Stimulated activated CD4-positive, alpha-beta T cell treated with anti-CD3 and anti-CD28 coated beads, Interleukin-1b, Interleukin-23, amount 100 ng/mL, for 1 hour (primary cell): Measurements from ENCODE around the gene CADPS2.

Source experiments
- DNase-seq, 2 donors: peaks; one replicate each; pipeline ENCODE4 v3.0.0-alpha.2; 2020; ENCODE audit warnings: low read depth in 2 of 2

Gene CADPS2

DNA sequence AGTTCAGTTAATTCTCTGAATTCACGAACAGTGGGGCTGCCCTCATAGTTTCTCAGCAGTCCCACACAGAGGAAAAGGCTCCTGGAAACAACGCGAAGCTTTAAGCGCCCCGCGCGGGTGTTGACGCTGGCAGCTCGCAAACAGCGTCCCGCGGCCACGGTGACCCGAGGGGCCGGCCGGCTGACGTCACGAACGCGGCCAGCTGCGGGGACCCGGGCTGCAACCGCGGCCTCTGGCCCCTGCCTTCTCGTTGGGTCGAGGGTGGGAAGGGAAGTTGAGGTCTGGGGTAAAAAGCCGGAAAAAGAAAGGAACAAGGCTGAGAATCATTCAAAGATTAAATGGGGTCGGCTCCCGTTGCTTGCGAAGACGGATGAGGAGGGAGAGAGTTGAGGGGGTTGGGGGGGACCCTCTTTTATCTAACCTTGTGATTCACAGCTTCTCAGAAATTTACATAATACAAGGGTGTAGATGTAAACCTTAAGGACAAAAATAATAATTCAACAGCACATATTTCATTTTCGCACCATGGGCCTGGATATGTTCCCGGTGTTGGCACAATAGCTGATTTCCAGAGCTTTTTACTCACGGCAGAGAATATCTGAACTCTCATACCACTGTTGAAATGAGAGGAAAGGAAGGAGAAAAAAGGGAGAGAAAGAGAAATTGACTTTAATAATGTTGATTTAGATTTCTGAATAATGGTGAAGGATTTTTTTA lies 574.4 kb downstream of the CADPS2 start:
- no peak for DNase-seq

DNA sequence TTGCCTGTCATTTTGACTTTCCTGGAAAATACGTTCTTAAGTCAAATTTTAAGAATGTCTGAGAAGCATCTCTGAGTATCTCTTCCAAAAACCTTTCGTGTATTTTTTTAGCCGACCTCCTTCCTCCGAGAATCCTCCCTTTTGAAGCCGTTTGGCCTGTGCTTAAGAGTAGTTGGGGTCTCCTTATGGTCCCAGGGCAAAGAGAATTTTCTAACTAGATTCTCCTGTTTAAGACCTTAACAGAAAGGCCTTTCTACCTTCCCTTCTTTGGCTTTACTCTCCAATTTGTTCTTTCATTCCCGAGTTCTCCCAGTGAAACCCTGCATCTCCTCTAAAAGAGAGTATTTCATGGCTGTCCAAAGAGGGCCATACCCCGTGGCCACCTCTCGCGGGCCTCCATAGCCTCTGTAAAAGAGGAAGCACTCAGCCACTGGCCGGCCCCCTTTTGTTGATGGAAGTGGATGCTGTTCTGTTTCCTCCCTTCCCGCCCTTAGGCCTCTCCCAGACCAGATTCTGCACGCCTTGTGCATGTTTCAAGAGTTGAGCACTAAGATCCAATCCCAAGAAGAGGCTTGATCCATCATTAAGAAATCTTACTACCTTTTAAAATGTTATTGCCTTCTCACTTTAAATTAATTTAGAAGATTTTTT lies 575.1 kb downstream of the CADPS2 start:
- DNase-seq = no peak

DNA sequence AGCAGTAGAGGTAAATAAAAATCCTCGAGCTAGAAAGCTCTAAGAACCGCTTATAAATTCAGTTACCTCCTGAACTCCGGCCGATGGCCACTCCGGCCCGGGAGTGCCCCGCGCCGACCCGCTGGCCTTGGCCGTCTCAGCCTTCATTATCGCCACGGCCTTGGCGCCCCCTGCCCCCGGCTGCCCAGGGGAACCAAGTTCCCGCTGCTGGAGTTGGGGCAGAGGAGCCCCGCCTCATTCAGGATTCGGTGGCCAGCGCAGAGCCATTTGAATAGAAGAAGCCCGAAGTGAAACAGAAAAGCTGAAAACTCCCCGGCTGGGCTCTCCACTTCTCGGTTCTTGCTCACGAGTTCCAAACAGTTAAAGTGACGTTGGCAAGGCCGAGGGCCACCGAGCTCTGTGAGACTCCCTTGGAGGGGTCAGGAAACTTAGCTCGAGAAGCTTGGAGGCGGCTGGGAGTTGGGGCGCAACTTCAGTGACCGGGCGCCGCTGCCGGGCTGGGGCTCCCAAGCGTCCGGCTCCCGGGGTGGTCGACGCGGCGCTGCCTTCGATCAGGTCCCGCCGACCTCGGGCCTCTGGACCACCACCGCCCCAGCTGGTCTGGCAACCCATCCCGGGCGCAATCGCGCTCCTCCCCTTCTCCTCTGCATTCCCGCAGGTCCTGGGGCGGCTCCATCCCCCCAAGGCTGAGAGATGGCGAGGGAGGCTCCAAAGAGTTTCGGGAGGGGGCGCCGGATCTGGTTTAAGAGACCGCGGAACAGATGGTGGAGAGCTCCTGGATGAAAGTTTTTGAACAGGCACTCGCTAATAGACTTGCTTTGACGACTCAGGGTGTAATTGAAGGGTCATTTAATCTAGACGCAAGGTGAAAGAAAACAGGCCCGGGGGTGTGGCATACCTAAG lies 575.9 kb downstream of the CADPS2 start:
- DNase-seq = no peak

DNA sequence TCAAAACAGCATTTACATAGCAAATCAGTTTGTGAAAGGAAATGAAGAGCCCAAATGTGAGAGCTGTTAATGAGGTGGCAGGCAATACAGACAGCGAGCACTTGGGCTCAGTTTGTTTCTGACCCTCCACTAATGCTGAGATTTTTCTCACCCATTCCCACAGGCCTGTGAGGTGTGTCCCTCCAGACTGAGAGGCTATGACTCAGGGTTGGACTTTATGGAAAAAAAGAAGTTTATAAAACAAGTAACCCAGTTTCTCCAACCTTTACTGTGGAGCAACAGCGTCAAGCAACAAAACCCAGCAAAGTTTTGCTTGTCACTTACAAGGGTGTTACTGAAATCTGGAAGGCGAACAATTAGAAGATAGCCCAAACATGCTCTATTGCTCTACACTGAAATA lies 576.8 kb downstream of the CADPS2 start:
- DNase-seq = no peak

DNA sequence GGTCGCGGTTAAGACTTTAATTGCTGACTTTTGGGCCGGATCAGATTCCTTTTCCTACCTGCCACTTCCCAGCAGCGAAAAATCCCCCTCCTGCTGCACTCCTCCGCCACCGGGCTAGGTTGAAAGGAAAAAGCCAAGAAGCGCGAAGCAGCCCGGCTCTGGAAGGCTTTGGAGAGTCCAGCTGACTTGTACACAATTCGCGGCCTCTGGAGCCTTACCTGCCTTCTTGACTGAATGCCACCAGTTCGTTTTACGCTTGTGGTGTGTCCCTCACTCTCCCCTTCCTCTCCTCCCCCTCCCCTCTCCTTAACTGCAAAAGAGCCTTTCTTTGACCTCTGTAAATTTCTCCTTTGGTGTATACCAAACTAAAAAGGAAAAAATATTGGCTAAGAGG lies 579.0 kb downstream of the CADPS2 start:
- DNase-seq = no peak

DNA sequence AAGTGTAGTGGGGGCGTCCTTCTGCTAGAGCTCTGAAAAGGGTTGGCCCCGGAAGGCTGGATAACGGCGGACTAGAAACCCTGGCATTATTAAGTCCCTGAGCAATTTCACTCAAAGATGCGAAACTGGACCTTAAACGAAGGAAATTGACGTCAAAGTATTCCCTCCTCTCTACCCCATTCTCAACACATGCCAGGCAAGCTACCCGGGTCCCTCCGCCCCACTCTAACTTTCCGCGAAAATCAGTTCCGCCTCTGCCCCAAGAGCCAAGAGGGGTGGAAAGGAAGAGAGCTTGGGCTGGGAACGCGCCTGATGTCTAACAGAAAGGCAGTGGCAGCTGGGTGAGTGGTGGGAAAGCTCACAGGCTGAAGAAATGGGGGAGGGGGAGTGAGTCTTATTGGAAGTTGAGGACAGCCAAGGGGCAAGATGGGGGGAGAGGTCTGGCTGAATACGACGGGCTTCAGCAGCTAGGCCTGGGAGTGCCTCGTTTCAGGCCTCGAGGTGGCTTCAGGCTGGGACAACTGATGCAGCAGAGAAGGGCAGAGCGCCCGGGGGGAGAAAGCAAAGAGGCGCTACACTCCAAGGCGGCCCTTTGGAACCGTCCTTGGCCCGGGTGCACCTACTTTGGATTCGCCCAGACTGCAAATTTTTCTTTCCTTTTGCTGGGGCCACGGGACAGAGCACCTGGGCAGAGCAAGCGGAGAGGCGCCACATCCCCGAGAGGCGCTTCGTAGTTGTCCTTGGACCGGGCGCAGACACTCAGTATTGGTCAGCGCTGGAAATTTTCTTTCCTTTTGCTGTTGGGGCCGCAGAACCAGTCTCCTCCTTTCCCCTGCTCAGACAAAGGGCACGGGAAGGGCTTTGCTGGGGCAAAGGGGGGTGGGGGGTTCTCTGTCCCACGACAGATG lies 579.7 kb downstream of the CADPS2 start:
- DNase-seq = no peak

DNA sequence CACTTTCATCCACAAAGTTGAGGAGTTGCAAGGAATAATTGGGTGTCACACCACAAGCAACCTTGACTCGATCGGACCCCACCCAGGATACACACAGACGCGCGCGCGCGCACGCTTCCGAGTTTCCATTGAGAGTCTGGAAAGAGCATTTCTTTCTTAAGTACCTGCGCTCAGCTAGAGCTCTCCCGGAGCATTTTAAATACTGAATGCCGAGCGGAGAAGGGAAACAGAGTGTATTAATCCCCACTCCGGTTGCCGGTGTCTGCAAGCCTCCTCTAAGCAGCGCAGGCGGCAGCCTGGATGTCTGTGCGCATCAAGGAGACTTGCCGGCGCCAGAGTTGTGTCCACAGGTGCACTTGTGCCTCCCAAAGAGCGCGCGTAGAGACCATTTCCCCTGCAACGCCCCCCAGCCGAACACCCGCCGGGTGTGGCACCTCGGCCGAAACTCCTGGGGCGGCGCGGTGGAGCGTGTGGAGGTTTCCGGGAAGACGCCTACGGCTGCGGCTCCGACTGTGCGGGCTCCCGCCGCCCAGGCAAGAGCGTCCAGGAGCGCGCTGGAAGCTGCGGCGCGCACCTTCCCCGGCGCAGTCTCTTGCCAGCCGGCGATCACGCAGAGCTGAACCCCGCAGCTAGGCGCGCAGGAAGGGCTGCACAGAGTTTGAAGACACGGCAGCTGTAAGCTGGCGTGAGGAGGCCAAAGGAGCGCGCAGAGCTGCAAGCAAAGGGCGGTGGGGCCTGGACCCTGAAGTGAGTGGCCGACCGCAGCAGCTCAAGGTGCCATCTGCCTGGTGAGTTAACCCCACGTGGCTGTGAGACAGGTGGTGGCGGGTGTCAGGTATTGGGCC lies 580.6 kb downstream of the CADPS2 start:
- DNase-seq = no peak

DNA sequence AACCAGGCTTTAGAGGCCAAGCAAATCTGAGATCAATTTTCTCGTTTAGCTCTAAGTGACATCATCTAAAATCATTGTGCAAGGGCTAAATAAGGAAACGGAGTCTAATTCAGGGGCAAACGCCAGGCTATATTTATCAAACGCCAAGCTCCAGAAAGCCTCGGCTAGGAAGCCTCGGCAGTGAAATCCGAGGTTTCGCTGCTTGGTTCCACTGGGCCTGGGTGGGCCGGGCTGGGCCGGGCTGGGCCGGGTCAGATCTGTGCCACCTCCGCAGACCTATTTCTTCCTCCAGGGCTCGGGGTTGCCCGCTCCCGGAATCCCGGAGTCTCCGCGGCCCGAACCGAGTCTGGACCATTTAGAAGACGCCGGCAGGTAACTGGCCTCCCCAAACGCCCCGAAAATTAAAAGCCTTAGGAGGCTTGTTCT lies 581.3 kb downstream of the CADPS2 start:
- no peak for DNase-seq

DNA sequence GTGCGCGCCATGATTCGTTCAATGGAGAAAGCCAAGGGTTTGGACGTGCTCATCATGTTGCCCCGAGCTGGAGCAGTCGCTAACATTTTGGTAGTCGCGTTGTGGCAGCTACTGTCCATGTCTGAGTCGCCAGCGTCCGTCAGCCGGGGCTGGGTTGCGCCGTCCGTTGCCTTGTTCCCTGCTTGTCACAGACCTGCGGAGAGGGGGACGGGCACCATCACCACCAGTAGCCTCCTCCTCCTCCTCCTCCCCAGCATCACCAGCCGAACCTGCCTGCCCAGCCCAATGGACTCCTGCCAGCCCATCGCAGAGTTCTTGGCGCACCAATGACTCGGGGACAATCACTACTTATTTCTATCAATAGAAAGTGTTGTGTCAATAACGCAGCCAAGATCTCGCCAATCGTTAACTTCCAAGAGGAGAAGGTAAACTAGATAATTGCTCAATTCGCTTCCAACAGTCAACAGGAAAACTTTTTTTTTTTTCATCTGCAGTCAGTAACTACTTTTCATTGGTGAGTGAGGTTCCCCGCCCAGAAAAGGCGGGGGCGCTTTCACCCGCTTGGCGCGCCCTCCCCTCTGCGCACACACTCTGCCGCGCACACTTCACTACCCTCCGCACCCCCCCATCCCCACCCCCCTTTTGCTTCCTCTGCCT lies 581.8 kb downstream of the CADPS2 start, which contains the start of gene FEZF1:
FEZF1 (minus strand) TSS at position 432 of the 657 bp plus-strand sequence; CDS start at position 119, 313 bp downstream.
- DNase-seq = no peak

DNA sequence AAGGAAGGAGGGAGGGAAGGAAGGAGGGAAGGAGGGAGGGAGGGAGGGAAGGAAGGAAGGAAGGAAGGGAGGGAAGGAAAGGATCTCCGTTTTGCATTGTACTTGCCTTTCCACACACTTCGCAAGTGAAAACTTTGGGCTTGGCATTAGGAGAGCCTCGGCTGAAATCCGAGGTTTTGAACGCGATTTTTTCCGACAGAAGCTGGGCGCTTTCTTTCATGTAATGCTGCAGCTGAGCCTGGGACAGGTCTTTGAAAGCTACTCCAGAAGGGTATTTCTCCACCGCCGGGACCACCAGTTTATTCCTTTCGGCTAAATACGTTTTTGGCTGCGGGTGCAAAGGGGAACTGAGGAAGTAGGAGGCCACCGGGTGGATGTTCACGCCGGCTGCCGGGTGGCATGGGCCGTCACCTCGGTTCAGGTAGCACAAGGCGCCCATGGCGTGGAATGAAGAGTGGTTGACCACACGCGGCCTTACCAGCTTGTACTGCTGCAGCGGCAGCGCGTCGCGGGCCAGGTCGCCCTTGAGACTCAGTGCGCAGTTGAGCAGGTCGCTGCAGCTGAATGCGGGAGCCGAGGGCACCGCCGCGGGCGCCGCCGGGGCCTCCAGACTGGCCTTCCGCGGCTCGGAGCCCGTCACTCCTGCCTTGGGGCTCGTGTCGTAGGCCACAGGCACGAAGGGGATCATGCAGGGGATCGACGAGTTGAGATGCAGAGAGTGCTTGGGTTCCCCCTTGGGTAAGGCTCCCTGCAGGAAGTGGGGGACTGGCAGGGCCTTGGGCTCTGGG lies 582.5 kb downstream of the CADPS2 start:
- DNase-seq = no peak

DNA sequence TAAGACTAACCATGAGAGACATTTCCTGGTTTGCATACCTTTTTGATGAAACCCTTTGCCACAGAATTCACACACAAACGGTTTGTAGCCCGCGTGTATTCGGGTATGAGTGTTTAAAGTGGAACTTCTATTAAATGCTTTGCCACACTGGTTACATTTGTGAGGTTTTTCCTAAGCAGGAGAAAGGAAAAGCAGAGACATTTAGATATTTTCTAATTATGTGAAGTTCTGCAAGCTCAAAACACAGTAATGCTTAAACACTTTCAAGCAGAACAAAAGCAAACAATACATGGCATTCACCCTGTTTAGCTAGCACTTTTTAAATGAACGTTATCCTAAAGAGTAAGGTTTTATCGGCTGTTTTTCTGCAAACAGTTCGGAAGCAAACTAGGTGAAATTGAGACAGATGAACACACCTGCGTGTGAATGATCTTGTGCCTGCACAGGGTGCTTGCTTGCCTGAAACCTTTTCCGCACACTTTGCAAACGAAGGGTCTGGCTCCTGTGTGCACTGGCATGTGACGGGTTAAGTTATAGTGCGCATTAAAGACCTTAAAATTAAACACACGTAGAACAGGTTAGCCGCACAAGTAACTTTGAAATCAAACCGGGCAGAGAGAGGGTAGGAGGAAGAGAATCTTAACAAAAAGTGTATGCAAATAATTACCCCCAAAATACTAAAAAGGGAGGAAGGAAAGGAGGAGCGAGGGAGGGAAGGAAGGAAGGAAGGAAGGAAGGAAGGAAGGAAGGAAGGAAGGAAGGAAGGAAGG lies 583.3 kb downstream of the CADPS2 start:
- DNase-seq = no peak

DNA sequence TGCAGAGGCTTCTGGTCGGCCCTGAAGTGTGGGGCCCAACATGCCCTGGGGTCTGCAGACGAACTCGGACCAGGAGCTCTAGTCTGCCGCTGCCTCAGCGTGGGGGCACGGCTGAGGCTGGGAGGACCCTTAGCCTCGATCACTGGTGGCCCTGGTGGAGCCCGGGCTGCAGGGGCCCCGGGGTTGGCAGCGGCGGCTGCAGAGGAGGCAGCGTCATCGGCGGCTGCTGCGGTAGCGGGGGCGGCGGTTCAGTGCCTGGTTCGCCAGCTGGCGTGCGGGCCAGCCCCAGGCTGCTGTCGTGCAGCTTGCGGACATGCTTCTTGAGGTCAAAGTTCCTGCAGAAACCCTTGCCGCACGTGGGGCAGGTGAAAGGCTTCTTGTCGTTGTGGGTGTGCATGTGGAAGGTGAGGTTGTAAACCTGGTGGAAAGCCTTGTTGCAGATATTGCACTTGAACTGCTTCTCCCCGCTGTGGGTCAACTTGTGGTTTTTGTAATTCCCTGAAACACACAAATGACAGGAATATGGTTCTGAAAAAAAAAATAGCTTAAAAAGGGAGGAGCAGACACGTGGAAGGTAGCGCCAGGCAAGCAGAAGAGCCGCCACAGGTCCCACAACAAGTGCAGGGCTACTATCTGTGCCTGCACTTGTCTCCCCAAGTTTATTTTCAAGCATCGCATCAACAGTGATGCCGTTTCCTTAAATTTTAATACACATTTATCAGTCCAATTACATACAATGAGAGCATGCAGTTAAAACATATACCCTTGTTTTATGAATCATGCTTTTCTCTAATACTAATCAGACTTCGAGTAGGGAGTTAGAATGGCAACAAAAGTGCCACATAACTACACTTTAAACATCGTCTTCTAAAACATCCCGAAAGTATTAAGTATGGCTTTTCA lies 584.2 kb downstream of the CADPS2 start:
- no peak for DNase-seq

DNA sequence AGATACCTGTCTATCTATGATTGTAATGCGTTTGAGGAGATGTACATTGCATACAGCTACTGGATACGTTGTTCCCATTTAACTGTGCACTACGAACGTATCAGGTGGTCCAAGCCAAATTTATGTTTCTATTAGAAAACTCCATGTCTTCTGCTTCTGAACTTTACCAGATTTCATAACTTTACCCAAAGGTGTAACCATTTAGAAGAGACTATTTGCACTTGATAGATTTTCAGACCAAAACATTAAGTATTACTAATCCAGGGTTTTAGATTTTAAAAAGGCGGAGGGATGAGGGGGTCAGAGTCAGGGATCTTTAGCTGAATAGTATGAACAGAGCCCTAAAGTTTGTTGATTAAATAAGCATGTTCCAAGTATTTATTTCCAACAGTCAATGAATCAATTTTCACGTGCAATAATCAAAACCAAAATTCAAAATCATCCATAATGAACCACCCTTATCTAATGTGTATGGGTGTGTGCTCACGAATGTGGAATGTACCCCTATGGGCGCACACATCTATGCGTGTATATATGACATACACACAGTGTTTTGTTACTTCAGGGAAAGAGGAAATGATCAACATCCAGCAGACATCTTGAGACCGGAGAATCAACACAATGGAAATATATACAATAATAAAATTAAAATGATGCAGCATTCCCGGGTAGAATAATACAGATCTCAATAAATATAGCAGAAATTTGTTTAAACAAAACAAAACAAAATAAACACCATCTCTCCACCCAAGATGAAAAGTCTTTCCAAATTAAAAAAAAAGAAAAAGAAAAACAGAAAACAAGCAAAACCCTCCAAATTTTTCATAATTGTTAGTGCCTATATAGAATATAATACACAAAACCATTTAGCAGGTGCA lies 585.1 kb downstream of the CADPS2 start:
- DNase-seq = no peak

DNA sequence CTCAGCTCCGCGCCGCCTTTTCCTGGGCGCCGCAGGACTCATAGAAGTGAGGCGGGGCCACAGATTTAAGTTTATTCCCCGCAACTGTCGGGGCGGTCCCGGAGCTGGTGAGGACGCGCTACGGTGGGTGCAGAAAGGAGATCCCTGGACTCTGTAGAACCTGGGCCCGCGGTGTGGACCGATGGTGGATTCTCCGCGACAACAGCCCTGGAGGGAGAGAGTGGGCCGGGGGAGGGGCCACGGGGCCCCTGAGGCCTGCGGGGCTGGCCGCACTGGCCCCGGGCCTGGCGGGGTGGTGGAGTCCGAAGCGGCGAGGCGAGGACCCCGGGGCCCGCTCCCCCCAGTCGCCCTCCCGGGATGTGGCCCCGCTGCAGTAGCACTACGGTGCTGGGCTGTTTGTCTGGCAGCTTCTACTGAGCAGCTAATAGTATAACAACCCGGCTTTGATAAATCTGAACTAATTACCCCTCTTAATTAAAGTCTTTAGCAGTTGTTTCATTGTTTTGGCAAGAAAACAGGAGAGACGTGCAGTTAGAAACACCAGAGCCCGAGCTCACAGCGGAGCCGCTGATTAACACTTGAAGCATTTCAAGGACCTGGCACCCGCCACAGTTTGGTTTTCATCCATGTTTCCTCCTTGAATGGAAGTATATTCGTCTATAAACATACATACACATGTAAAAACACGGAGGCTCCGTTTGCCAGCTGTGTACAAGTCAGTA lies 585.9 kb downstream of the CADPS2 start:
- no peak for DNase-seq

DNA sequence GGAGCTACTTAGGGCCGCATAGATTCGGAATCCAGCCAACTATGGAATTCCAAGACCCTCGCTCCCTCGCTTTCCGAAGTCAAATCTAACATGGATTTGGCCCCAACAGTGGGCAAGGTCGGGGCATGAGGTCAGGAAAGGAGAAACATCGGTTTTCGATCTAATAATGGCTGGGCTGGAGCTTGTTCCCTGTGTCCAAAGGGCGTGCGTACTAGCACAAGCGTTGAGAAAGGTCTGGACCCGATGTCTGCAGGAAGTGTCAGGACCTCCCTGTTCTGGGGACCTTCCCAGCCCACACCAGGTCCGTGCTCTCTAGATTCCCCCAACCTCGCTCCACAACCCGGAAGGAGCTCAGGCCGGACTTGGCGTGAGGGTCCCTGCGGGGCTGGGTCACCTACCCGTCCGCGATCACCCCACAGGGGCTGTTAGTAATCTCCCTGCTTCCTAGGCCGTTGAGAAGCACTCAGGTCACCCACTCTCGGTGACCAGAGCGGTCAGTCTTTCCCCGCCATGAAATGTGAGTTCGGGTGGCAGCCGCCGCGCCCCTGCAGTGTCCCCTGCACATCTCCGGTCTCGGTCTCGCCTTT lies 586.5 kb downstream of the CADPS2 start:
- no peak for DNase-seq
